ENCODE results near the gene FOXP1. TPM values are rescaled to one million over a fixed set of nuclear protein-coding genes. Genes with fewer than 3 reads are reported as not detected.
A peak's percentile ranks its signal among the peaks of the same experiment; 100 is the strongest.

Gene FOXP1
- total and polyA plus RNA-seq, 2 donors from 2014 or later = 6.7 to 87.2 TPM

- intact Hi-C loops (cut with DNase I) = no loop called here
- Histone ChIP-seq H3K4me3 (ENCODE audit: low read length in 3 of 3) (no peak overlapping the region), H3K27ac (ENCODE audit: low read depth in 2 of 2, low read length in 2 of 2) (no peak overlapping the region), H3K9ac (ENCODE audit: low read length in 3 of 3) (no peak overlapping the region), H3K4me1 (ENCODE audit: control insufficient read depth in 2 of 3, insufficient read depth in 2 of 3, low read depth in 1 of 3, low read length in 3 of 3) (peaks cover 0 to 6% (median 2%) of the 10 kb centered on the region in 3 donors), H3K9me3 (ENCODE audit: control insufficient read depth in 2 of 3, insufficient read depth in 1 of 3, low read length in 3 of 3) (no peaks in the 10 kb centered on the region), H3K27me3 (ENCODE audit: control insufficient read depth, insufficient read depth, low read length) (no peaks in the 10 kb centered on the region), H3K36me3 (ENCODE audit: control insufficient read depth in 2 of 3, insufficient read depth in 3 of 3, low read length in 3 of 3) (no peaks in the 10 kb centered on the region)
- FAIRE-seq (no peak), DNase-seq (peak in 3 of 5 donors; percentile 41 to 64 (median 60))
- TF ChIP-seq CTCF (IDR thresholded peaks at IDR 0.05; ENCODE audit: borderline replicate concordance, extremely low read depth, insufficient read depth) = no peak
Observed at GRCh38 chr3:71070497-71071463, 512.7 kb downstream of the FOXP1 start.

- TF ChIP-seq CTCF (IDR thresholded peaks at IDR 0.05; ENCODE audit: borderline replicate concordance, extremely low read depth, insufficient read depth) = peak; percentile 32
- FAIRE-seq = no peak
- DNase-seq = peak in 3 of 5 donors; percentile 46 to 66 (median 56)
- Histone ChIP-seq H3K4me3 (ENCODE audit: low read length in 3 of 3) (no peak overlapping the region), H3K36me3 (ENCODE audit: control insufficient read depth in 2 of 3, insufficient read depth in 3 of 3, low read length in 3 of 3) (no peaks in the 10 kb centered on the region), H3K4me1 (ENCODE audit: control insufficient read depth in 2 of 3, insufficient read depth in 2 of 3, low read depth in 1 of 3, low read length in 3 of 3) (peaks cover 0 to 6% (median 2%) of the 10 kb centered on the region in 3 donors), H3K27me3 (ENCODE audit: control insufficient read depth, insufficient read depth, low read length) (no peaks in the 10 kb centered on the region), H3K27ac (ENCODE audit: low read depth in 2 of 2, low read length in 2 of 2) (no peak overlapping the region), H3K9me3 (ENCODE audit: control insufficient read depth in 2 of 3, insufficient read depth in 1 of 3, low read length in 3 of 3) (no peaks in the 10 kb centered on the region), H3K9ac (ENCODE audit: low read length in 3 of 3) (no peak overlapping the region)
- intact Hi-C loops (cut with DNase I) = no loop called here
Observed at GRCh38 chr3:71069797-71070196, 513.7 kb downstream of the FOXP1 start.

GRCh38 chr3:71067977-71068654 lies 515.4 kb downstream of the FOXP1 start:
- peaks cover 0 to 6% (median 2%) of the 10 kb centered on the region in 3 donors for H3K4me1 ChIP-seq (ENCODE audit: control insufficient read depth in 2 of 3, insufficient read depth in 2 of 3, low read depth in 1 of 3, low read length in 3 of 3)
- FAIRE-seq (no peak), DNase-seq (no peak)
- TF ChIP-seq CTCF (IDR thresholded peaks at IDR 0.05; ENCODE audit: borderline replicate concordance, extremely low read depth, insufficient read depth) = no peak
- intact Hi-C loops (cut with DNase I) = no loop called here
- H3K4me3 ChIP-seq (ENCODE audit: low read length in 3 of 3) = no peak overlapping the region
- H3K27ac ChIP-seq (ENCODE audit: low read depth in 2 of 2, low read length in 2 of 2) = no peak overlapping the region
- no peak overlapping the region for H3K9ac ChIP-seq (ENCODE audit: low read length in 3 of 3)
- no peaks in the 10 kb centered on the region for H3K27me3 ChIP-seq (ENCODE audit: control insufficient read depth, insufficient read depth, low read length)
- H3K36me3 ChIP-seq (ENCODE audit: control insufficient read depth in 2 of 3, insufficient read depth in 3 of 3, low read length in 3 of 3) = no peaks in the 10 kb centered on the region
- no peaks in the 10 kb centered on the region for H3K9me3 ChIP-seq (ENCODE audit: control insufficient read depth in 2 of 3, insufficient read depth in 1 of 3, low read length in 3 of 3)
